NCI-H1417 (cell line): Measurements from ENCODE around the gene PALM3.
"Not testable (repeated sequence)": the region's sequence is repeated elsewhere in the genome, so short reads cannot be mapped to it uniquely, and the experiment has no call there.

Experiments used
- DNase-seq, 3 experiments: peaks; one replicate each; lab custom pipeline; 2025; lab: John Stamatoyannopoulos, UW

The PALM3 gene

DNA sequence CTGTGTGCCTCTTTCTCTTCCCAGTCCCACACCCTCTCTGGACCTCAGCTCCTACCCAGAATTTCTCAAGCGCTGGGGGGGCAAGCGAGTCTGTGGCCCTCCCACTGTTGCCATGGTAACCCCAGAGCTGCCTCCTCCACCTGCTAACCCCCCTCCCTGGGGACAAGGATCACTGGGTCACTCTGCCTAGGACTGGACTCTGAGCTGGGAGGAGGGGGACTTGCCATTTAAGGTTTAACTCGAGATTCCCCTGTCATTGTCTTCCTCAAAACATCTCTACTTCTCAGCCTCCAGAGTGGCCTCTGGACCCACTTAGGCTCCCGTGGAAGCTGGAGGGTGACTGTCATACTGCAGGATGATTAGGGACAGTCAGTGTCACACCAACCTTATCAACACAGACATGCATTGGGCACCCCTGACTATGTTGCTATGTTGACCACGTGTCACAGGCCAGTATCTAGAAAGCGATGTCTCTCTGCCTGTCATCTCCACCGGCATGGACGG lies 2.2 kb downstream of the PALM3 start:
- peak in 2 of 3 experiments; percentile 22 to 56 for DNase-seq

DNA sequence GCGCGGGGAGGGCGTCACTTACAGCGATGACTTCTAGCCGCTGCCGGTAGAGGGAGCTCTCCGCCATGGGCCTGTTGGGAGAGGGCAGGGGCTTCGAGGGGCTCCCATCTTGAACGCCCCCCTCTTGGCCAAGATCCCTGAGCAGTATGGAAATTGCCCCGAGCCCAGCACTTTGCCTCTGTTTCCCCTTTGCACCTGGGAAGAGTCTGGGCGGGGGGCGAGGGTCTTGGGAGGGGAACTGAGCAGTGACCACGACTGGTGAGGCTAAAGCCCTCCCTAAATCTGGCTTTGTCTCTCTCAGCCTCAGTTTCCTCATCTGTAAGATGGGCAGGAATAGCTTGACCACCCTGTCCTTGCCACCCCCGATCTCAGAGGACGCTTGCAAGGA lies 2.8 kb downstream of the PALM3 start:
- DNase-seq, result no peak

GRCh38 chr19:14058182-14059092 lies 3.4 kb downstream of the PALM3 start:
- no peak for DNase-seq

GRCh38 chr19:14056741-14057356 lies 5.0 kb downstream of the PALM3 start:
- DNase-seq, result no peak

- DNase-seq, result no peak
These were observed 5.7 kb downstream of the PALM3 start for GRCh38 chr19:14056069-14056666.

DNA sequence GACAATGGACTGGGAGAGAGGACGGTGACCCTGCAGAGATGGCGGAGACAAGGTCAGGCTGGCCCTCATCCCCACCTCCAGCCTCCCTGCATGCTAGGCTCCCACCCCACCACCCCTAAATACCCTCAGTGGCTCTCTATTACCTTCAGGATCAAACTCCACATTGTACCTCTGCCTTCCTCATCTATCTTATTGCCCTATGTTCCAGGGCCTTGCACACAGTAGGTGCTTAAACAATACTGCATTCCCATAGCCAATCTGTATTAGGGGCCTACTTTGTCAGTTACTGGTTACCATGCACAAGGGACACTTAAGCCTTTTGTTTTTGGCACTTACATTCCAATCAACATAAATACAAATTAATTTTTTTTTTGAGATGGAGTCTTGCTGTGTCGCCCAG lies 6.5 kb downstream of the PALM3 start:
- DNase-seq, result no peak

- no peak for DNase-seq
These were observed 7.2 kb downstream of the PALM3 start for GRCh38 chr19:14054721-14055120.

- no peak for DNase-seq
These were observed 7.8 kb downstream of the PALM3 start for GRCh38 chr19:14054099-14054498.

- no peak for DNase-seq
These were observed 8.4 kb downstream of the PALM3 start for GRCh38 chr19:14053500-14053899.

- no peak for DNase-seq
These were observed 8.8 kb downstream of the PALM3 start for GRCh38 chr19:14053032-14053431.

DNA sequence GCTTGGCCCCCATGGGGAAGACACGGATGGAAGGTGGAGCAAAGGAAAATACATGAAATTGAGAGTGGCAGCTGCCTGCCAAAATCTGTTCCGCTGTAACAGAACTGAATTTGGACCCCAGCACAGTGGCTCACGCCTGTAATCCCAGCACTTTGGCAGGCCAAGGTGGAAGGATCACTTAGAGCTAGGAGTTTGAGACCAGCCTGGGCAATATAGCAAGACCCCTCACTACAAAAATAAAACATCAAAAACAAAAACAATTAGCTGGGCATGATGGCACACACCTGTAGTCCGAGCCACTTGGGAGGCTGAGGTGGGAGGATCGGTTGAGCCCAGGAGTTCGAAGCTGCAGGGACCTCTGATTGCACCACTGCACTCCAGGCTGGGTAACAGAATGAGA lies 9.4 kb downstream of the PALM3 start:
- DNase-seq, result no peak

DNA sequence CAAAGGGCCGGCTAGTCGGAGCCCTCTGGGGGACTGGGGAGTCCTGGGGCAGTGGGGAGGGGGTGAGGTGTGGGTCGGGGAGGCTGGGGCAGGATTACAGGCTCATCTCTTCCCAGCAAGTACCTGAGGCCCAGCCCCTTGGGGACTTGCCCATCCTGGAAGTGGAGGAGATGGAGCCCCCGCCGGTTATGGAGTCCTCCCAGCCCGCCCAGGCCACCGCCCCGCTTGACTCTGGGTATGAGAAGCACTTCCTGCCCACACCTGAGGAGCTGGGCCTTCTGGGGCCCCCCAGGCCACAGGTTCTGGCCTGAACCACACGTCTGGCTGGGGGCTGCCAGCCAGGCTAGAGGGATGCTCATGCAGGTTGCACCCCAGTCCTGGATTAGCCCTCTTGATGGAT lies 9.9 kb downstream of the PALM3 start:
- no peak for DNase-seq

GRCh38 chr19:14050961-14051360 lies 10.9 kb downstream of the PALM3 start:
- not testable (repeated sequence) for DNase-seq

GRCh38 chr19:14050512-14050911 lies 11.4 kb downstream of the PALM3 start:
- no peak for DNase-seq

DNA sequence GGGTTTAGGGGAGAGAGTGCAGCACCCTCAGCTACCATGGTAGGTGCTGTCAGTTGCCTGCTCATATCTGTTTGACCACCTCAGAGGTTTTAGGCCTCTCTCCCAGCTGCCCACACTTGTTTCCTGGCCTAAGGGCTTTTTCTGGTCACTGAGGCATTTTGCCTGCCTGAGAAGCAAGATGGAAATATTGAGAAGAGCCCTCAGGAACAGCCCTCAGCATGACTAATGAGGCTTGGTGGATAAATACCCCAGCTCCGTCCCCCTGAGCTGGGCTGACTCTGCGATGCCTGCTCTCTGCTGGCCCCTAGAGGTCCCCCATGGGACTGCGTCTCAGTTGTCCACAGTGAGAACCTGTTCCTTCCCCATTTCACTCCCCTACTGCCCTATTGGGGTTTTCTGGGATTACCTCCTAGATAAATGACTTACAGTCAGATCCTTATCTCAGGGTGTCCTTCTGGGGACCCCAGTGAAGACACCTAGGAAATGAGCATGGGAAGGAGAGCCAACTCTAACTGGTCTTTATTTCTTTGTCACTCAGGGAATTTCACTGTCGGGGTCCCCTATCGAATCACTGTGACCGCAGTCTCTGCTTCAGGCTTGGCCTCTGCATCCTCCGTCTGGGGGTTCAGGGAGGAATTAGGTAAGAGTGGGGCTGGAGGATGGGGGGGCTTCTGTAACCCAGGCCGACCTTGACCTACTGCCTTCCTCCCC lies 13.3 kb downstream of the PALM3 start:
- peak; percentile 7 to 44 (median 22) for DNase-seq

DNA sequence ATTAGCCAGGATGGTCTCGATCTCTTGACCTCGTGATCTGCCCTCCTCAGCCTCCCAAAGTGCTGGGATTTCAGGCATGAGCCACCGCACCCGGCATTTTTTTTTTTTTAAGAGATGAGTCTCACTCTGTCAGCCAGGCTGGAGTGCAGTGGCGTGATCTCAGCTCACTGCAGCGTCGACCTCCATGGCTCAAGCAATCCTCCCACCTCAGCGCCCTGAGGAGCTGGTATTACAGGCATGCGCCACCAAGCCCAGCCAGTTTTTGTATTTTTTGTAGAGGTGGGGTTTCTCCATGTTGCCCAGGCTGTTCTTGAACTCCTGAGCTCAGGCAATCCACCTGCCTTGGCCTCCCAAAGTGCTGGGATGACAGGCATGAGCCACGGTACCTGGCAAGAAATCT lies 14.0 kb downstream of the PALM3 start:
- not testable (repeated sequence) for DNase-seq

- DNase-seq, result peak in 2 of 3 experiments; percentile 13 to 56
These were observed 18.9 kb downstream of the PALM3 start for GRCh38 chr19:14042659-14043608.

DNA sequence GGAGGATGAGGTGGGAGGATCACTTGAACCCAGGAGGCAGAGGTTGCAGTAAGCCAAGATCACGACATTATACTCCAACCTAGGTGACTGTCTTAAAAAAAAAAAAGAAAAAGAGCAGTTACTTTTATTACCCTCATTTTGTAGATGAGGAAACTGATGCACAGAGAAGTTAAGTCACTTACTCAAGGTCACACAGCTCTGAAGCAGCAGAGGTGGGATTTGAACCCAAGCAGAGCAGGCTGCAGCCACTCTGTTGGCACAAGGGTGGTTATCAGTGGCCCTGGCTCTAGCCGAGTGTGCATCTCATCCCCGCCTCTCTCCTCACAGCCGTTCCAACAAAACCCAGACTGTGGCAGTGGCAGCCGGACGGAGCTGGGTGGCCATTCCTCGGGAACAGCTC lies 22.7 kb downstream of the PALM3 start:
- DNase-seq, result no peak

- DNase-seq, result no peak
These were observed 26.2 kb downstream of the PALM3 start for GRCh38 chr19:14035706-14036105.

DNA sequence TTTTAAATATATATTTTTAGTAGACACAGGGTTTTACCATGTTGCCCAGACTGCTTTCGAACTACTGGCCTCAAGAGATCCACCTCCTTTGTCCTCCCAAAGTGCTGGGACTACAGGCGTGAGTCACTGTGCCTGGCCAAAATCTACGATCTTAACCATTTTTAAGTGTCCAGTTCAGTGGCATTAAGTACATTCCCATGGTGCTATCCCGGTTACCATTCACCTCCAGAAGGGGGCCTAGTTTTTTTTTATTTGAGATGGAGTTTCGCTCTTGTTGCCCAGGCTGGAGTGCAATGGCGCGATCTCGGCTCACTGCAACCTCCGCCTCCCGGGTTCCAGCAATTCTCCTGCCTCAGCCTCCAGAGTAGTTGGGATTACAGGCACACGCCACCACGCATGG lies 26.7 kb downstream of the PALM3 start:
- not testable (repeated sequence) for DNase-seq

DNA sequence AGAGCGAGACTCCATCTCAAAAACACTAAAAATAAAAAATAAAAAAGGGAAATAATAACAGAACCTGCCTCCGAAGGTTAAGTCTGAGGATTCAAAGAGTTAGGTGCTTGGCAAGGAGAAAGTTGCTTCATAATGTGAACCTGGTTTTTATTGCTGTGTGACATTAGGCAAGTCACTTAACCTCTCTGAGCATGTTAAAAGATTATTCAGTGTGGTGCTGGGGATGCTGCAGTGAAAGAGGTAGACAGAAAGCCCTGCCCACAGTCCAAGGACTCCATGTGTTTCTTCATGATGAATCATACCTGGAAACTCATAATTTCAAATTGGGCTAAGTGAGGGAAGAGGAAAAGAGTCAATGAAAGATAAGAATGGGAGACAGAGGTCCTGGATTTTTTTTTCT lies 27.9 kb downstream of the PALM3 start:
- no peak for DNase-seq
